Endothelial cell of umbilical vein (primary cell): ENCODE results near the gene SLC35B2.

Experiments used
- EZH2 ChIP-seq: IDR thresholded peaks from 2 replicates; pipeline ENCODE4 v1.6.1; 2012; ENCODE audit warnings: borderline replicate concordance, low read depth, mild to moderate bottlenecking, moderate library complexity, low read length, inconsistent platforms; ENCODE audit not compliant: severe bottlenecking
- JUN ChIP-seq: IDR thresholded peaks from 2 replicates; pipeline ENCODE4 v1.6.1; 2011; ENCODE audit warnings: borderline replicate concordance, low read depth; ENCODE audit not compliant: insufficient read length, insufficient read depth
- POLR2A ChIP-seq: IDR thresholded peaks from 2 replicates; pipeline ENCODE4 v1.6.1; 2012; ENCODE audit warnings: low read depth, mild to moderate bottlenecking, control low read depth, low read length
- POLR2AphosphoS5 ChIP-seq: IDR thresholded peaks from 2 replicates; pipeline ENCODE4 v1.6.1; 2012; ENCODE audit warnings: low read depth, mild to moderate bottlenecking, control low read depth, low read length, moderate library complexity; ENCODE audit not compliant: insufficient read depth
- TF ChIP-seq, protein P1 (sequence below), 2 donors: IDR thresholded peaks; 1 replicate in 1 of 2; 2 replicates in 1 of 2; pipeline ENCODE4 v1.5.1; 2011; ENCODE audit warnings: low read length in 2 of 2, mild to moderate bottlenecking in 2 of 2, moderate library complexity in 2 of 2, control low read depth in 1 of 2, inconsistent platforms in 1 of 2, low read depth in 1 of 2; ENCODE audit not compliant: insufficient read depth in 1 of 2; ENCODE audit errors: extremely low read depth in 1 of 2
- TF ChIP-seq, protein P2 (sequence below): IDR thresholded peaks from 2 replicates; pipeline ENCODE4 v1.6.1; 2011; ENCODE audit not compliant: insufficient read depth, insufficient read length

DNA sequence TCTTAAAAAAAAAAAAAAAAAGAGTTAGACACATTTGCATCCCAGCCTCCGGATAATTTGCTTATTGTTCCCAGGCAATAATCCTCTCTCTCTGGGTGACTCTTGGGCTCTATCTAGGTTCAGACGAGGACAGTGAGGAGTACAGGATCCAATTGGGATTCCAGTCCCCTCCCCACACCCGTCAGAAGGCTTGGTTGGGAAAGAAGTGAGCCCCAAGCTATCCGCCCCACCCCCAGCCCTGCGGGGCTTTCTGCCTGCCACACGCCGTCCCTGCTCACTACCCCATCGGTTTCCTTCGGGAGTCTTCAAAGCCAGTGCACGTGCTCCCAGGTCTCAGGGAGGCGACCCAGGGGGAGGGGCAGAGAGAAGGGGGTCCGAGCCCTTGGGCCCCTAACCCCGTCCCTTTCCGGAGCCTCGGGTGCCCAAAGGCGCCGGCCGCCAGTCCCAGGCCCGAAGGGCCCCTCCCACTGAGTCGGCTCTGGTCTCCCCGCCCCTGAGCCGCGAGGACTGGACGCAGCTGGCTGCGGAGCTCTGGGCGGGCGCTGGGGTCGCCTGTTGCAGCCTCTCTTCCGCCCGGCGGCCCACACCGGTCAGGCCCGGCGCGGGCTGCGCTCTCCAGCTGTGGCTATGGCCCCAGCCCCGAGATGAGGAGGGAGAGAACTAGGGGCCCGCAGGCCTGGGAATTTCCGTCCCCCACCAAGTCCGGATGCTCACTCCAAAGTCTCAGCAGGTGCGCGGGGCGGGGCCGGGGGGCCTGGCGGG, 38.1 kb downstream of the SLC35B2 start:
- TF ChIP-seq POLR2A = peak; percentile 58
- TF ChIP-seq, protein P1, sequence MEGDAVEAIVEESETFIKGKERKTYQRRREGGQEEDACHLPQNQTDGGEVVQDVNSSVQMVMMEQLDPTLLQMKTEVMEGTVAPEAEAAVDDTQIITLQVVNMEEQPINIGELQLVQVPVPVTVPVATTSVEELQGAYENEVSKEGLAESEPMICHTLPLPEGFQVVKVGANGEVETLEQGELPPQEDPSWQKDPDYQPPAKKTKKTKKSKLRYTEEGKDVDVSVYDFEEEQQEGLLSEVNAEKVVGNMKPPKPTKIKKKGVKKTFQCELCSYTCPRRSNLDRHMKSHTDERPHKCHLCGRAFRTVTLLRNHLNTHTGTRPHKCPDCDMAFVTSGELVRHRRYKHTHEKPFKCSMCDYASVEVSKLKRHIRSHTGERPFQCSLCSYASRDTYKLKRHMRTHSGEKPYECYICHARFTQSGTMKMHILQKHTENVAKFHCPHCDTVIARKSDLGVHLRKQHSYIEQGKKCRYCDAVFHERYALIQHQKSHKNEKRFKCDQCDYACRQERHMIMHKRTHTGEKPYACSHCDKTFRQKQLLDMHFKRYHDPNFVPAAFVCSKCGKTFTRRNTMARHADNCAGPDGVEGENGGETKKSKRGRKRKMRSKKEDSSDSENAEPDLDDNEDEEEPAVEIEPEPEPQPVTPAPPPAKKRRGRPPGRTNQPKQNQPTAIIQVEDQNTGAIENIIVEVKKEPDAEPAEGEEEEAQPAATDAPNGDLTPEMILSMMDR (IDR thresholded peaks at IDR 0.05; ENCODE audit: extremely low read depth in 1 of 2, insufficient read depth in 1 of 2, low read depth in 1 of 2, low read length in 2 of 2) = no peak
- TF ChIP-seq POLR2AphosphoS5 = peak; percentile 98
- no peak for TF ChIP-seq JUN
- TF ChIP-seq EZH2 = no peak
- TF ChIP-seq, protein P2, sequence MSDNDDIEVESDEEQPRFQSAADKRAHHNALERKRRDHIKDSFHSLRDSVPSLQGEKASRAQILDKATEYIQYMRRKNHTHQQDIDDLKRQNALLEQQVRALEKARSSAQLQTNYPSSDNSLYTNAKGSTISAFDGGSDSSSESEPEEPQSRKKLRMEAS = no peak
